Fibroblast of skin of abdomen (primary cell): Measurements from ENCODE around the gene ANKRD36. TPM values are rescaled to one million over a fixed set of nuclear protein-coding genes. Genes with fewer than 3 reads are reported as not detected.
A peak's percentile ranks its signal among the peaks of the same experiment; 100 is the strongest.
"Not testable (repeated sequence)": the region's sequence is repeated elsewhere in the genome, so short reads cannot be mapped to it uniquely, and the experiment has no call there.

Experiments
- DNase-seq: peaks from one replicate; pipeline ENCODE4 v3.0.0-alpha.2; 2013
- polyA plus RNA-seq, 2 experiments: library from polyadenylated mRNA; unstranded; fragments of 120-200 nt; gene quantifications; one replicate each; pipeline ENCODE4 v1.2.1, GENCODE V29; 2013; ENCODE audit not compliant: insufficient read length in 2 of 2

Gene ANKRD36
- polyA plus RNA-seq (2013, experiment 1 of 2; ENCODE audit: insufficient read length), result 4.6 TPM
- 3.3 TPM for polyA plus RNA-seq (2013, experiment 2 of 2; ENCODE audit: insufficient read length)

- peak; percentile 82 for DNase-seq
Measured at GRCh38 chr2:97113050-97113881, at the start of gene ANKRD36. Gene ANKRD36 (plus strand): TSS chr2:97113153. CDS start chr2:97113740, 587 bp downstream.

- DNase-seq, result not testable (repeated sequence)
Measured at GRCh38 chr2:97066030-97066429, 46.9 kb upstream of the ANKRD36 start.

GRCh38 chr2:97067279-97068004 is 45.5 kb upstream of the ANKRD36 start:
- no peak for DNase-seq

- DNase-seq, result no peak
Measured at GRCh38 chr2:97068074-97068473, 44.9 kb upstream of the ANKRD36 start.

- not testable (repeated sequence) for DNase-seq
Measured at GRCh38 chr2:97068722-97069121, 44.2 kb upstream of the ANKRD36 start.

GRCh38 chr2:97070915-97071314 is 42.0 kb upstream of the ANKRD36 start:
- not testable (repeated sequence) for DNase-seq

GRCh38 chr2:97077213-97077612 is 35.7 kb upstream of the ANKRD36 start:
- DNase-seq, result not testable (repeated sequence)

GRCh38 chr2:97080855-97081254 is 32.1 kb upstream of the ANKRD36 start:
- DNase-seq, result not testable (repeated sequence)

- DNase-seq, result not testable (repeated sequence)
Measured at GRCh38 chr2:97082206-97082605, 30.7 kb upstream of the ANKRD36 start.

- DNase-seq, result not testable (repeated sequence)
Measured at GRCh38 chr2:97083516-97083915, 29.4 kb upstream of the ANKRD36 start.

GRCh38 chr2:97085093-97085492 is 27.9 kb upstream of the ANKRD36 start:
- DNase-seq, result not testable (repeated sequence)

GRCh38 chr2:97088706-97089105 is 24.2 kb upstream of the ANKRD36 start:
- not testable (repeated sequence) for DNase-seq

- DNase-seq, result not testable (repeated sequence)
Measured at GRCh38 chr2:97092946-97093345, 20.0 kb upstream of the ANKRD36 start.

GRCh38 chr2:97093983-97094771 is 18.8 kb upstream of the ANKRD36 start:
- not testable (repeated sequence) for DNase-seq

- peak; percentile 72 for DNase-seq
Measured at GRCh38 chr2:97094772-97095611, 18.0 kb upstream of the ANKRD36 start, which contains the start of gene FAHD2B. Gene FAHD2B (minus strand): TSS chr2:97094882. CDS start chr2:97091706, 3,176 bp downstream.

- DNase-seq, result no peak
Measured at GRCh38 chr2:97095661-97096060, 17.3 kb upstream of the ANKRD36 start.

GRCh38 chr2:97098786-97099372 is 14.1 kb upstream of the ANKRD36 start:
- DNase-seq, result not testable (repeated sequence)

GRCh38 chr2:97106878-97107277 is 6.1 kb upstream of the ANKRD36 start:
- DNase-seq, result not testable (repeated sequence)

GRCh38 chr2:97111246-97111645 is 1.7 kb upstream of the ANKRD36 start:
- not testable (repeated sequence) for DNase-seq

- DNase-seq, result peak; percentile 33
Measured at GRCh38 chr2:97112320-97113049, 468 bp upstream of the ANKRD36 start.
